Measurements from ENCODE around the gene AKAP11. TPM values are rescaled to one million over a fixed set of nuclear protein-coding genes. Genes with fewer than 3 reads are reported as not detected.
"Not testable (repeated sequence)": the region's sequence is repeated elsewhere in the genome, so short reads cannot be mapped to it uniquely, and the experiment has no call there.

The AKAP11 gene, protein sequence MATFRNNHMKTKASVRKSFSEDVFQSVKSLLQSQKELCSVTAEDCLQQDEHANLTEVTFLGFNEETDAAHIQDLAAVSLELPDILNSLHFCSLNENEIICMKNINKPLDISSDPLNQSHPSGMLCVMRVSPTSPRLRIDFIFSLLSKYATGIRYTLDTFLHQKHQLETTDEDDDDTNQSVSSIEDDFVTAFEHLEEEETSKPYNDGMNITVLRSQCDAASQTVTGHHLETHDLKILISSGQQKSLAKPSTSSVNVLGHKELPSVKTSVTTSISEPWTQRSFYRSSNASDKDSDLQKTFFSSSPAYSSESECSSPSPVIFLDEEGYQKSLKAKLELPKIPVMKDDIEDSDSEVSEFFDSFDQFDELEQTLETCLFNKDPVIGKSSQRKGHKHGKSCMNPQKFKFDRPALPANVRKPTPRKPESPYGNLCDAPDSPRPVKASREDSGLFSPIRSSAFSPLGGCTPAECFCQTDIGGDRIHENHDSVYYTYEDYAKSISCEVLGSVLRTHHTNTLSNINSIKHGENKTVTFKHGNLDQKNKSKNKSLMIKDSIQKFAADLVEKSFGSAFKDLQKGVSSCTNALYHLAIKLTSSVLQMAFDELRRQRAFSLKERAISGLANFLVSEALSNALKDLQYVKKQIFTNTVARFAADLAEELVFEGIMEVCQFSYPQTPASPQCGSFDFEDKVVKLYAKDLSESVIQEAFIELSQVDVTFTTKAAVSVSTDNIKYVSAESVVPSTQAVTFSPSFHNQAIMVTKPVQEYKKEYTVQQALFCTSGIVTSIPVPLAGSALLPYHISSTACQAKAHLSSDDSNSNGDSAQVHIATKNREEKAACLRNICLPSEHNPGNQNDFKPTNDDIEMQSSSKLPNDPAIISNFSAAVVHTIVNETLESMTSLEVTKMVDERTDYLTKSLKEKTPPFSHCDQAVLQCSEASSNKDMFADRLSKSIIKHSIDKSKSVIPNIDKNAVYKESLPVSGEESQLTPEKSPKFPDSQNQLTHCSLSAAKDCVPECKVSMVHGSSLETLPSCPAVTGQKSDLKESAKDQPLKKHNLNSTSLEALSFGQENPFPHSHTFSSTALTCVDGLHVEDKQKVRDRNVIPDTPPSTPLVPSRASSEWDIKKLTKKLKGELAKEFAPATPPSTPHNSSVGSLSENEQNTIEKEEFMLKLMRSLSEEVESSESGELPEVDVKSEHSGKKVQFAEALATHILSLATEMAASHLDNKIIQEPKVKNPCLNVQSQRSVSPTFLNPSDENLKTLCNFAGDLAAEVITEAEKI (N-terminal part only)
- total RNA-seq (59.2 TPM), polyA plus RNA-seq (18.2 TPM)

DNA sequence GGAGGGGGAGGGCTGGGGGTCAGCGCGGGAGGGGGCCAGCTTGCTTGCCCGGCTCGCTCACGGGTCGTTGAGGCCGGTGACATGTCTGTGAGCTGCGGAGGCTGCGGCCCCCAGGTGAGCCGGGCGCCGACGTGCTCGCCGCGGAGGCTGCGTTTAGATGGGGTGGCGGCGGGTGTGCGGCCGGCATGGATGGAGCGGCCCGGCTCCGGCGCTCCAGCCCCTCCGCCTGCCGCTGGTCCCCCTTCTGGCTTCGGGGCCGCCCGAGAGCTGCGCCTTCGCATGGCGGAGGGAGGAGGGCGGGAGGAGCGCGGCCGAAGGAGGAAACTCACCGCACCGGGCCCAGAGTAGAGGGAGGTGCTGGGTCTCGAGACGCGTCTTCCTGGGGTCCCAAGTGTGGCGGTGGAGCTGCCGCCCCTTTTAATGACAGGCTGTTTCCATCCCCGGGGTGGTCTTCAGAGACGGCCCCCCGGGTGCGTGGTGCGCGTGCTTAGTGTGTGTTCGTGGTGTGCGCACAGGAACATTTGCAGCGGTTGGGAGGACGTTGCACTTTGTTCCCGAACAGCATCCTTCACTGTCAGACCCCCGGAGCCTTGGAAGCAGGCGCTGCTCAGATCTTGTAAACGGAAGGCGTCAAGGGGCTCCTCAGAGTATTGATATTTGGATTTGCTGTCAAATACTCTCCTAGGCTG lies at the start of gene AKAP11:
Gene AKAP11, plus strand, starts transcription at position 38 of the 689 bp plus-strand sequence. CDS start 14,197 bp downstream, outside the sequence.
- H3K27ac ChIP-seq (ENCODE audit: low read depth) = peak within 1 kb of the TSS; percentile 83
- H3K4me1 ChIP-seq (ENCODE audit: insufficient read depth) = no peaks in the 10 kb centered on the region
- H3K4me3 ChIP-seq (ENCODE audit: low read depth, low read length) = peak within 1 kb of the TSS; percentile 86
- WGBS = under 1% methylated on average over 59 of the region's 59 CpGs
- H3K36me3 ChIP-seq (ENCODE audit: insufficient read depth) = no peaks in the 10 kb centered on the region
- DNase-seq (ENCODE audit: extremely low spot score) = no peak

DNA sequence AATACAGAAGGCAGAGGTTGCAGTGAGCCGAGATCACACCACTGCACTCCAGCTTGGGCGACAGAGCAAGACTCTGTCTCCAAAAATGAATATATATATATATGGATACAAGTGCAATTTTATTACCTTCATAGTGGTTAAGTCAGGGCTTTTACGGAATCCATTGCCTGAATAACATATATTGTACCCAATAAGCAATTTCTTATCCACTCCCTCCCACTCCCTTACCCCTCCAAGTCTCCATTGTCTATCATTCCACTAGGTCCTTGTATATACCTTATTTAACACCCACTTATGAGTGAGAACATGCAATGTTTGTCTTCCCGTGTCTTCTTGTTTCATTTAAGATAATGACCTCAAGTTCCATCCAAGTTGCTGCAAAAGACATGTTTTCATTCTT lies 48.3 kb upstream of the AKAP11 start:
- no peak overlapping the region for H3K27ac ChIP-seq (ENCODE audit: low read depth)
- H3K36me3 ChIP-seq (ENCODE audit: insufficient read depth) = peaks cover 1% of the 10 kb centered on the region
- no peak overlapping the region for H3K4me3 ChIP-seq (ENCODE audit: low read depth, low read length)
- no peak for DNase-seq (ENCODE audit: extremely low spot score)
- WGBS = 98% methylated on average over 4 of the region's 4 CpGs
- H3K4me1 ChIP-seq (ENCODE audit: insufficient read depth) = no peaks in the 10 kb centered on the region

DNA sequence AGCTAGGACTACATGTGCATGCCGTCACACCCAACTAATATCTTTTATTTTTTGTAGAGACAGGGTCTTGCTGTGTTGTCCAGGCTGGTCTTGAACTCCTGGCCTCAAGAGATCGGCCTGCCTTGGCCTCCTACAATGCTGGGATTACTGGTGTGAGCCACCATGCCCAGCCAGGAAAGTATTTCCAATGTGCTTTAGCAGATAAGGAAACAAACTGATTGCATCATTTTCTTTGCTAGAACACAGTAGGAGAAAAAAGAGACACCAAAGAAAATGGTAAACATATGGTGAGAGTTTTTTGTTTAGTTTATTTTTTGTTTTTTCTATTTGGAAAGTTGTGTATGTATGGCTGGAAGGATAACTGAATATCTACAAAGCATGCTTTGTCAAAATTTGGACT lies 46.9 kb upstream of the AKAP11 start:
- WGBS = 97% methylated on average over 2 of the region's 2 CpGs
- Histone ChIP-seq H3K4me3 (ENCODE audit: low read depth, low read length) (no peak overlapping the region), H3K36me3 (ENCODE audit: insufficient read depth) (peaks cover 3% of the 10 kb centered on the region), H3K4me1 (ENCODE audit: insufficient read depth) (peaks cover 1% of the 10 kb centered on the region), H3K27ac (ENCODE audit: low read depth) (no peak overlapping the region)
- no peak for DNase-seq (ENCODE audit: extremely low spot score)

DNA sequence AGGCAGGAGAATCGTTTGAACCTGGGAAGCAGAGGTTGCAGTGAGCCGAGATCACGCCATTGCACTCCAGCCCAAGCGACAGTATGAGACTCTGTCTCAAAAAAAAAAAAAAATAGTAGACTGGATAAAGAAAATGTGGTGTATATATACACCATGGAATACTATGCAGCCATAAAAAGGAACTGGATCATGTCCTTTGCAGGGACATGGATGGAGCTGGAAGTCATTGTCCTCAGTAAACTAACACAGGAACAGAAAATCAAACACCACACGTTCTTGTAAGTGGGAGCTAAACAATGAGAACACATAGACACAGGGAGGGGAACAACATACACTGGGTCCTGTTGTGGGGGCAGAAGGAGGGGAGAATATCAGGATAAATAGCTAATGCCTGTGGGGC lies 45.2 kb upstream of the AKAP11 start:
- DNase-seq (ENCODE audit: extremely low spot score); H3K36me3 ChIP-seq (ENCODE audit: insufficient read depth); H3K4me1 ChIP-seq (ENCODE audit: insufficient read depth); H3K27ac ChIP-seq (ENCODE audit: low read depth); H3K4me3 ChIP-seq (ENCODE audit: low read depth, low read length): not testable (repeated sequence)
- 97% methylated on average over 5 of the region's 5 CpGs for WGBS

DNA sequence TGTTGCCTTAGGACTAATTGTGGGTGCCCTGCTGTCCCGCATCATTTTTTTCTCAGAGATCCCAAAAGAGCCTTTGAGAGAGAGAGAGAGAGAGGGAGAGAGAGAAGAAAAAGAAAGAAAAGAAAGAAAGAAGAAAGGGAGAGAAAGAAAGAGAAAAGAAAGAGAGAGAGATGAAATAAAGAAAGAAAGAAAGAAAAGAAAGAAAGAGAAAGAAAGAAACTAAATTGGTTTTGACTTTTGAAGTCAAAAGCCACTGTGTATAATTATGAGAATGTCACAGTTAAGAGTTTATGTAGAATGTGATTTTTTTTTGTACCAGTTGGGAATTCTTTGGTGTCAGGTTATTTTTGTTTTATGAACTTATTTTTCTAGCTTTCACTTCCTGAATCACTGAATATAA lies 43.4 kb upstream of the AKAP11 start:
- 92% methylated on average over 1 of the region's 1 CpG for WGBS
- no peak for DNase-seq (ENCODE audit: extremely low spot score)
- no peak overlapping the region for H3K4me3 ChIP-seq (ENCODE audit: low read depth, low read length)
- no peak overlapping the region for H3K27ac ChIP-seq (ENCODE audit: low read depth)
- H3K36me3 ChIP-seq (ENCODE audit: insufficient read depth) = peaks cover 2% of the 10 kb centered on the region
- peaks cover 1% of the 10 kb centered on the region for H3K4me1 ChIP-seq (ENCODE audit: insufficient read depth)

DNA sequence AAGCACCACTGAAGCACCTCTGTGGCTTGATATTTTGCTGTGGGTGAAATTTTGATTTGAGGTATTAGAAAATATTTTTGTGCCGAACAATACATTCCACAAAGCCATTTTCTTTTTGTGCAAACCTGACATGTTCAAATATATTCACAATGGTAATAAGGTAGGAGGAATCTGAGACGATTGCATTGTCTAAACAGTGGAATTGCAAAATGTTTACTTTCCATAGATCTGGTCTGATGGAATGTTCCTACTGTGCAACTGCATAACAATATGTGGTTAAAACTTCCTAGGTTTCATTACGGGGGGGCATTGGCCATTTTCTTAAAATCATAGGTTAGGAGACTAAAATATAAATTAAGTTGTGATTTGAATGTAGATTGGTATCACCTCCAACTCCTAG lies 42.7 kb upstream of the AKAP11 start:
- Histone ChIP-seq H3K36me3 (ENCODE audit: insufficient read depth) (peaks cover 4% of the 10 kb centered on the region), H3K4me3 (ENCODE audit: low read depth, low read length) (no peak overlapping the region), H3K27ac (ENCODE audit: low read depth) (no peak overlapping the region), H3K4me1 (ENCODE audit: insufficient read depth) (peaks cover 1% of the 10 kb centered on the region)
- DNase-seq (ENCODE audit: extremely low spot score) = no peak
- WGBS = 77% methylated on average over 3 of the region's 3 CpGs

DNA sequence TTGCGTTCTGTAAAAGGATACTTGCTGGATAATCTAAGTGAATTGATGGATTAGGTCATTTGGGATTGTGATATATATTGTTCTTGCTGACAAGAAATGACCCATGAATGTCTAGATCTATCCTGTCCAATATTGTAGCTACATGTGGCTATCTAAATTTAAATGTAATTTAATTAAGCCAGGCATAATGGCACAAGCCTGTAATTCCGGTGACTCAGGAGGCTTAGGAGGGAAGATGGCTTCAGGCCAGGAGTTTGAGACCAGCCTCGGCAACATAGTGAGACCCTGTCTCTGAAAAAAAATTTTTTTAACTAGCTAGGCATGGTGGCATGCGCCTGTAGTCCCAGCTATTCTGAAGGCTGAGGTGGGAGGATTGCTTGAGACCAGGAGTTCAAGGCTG lies 39.3 kb upstream of the AKAP11 start:
- 93% methylated on average over 4 of the region's 4 CpGs for WGBS
- H3K4me3 ChIP-seq (ENCODE audit: low read depth, low read length) = no peak overlapping the region
- H3K4me1 ChIP-seq (ENCODE audit: insufficient read depth) = peaks cover 1% of the 10 kb centered on the region
- DNase-seq (ENCODE audit: extremely low spot score) = no peak
- no peak overlapping the region for H3K27ac ChIP-seq (ENCODE audit: low read depth)
- peaks cover 4% of the 10 kb centered on the region for H3K36me3 ChIP-seq (ENCODE audit: insufficient read depth)

DNA sequence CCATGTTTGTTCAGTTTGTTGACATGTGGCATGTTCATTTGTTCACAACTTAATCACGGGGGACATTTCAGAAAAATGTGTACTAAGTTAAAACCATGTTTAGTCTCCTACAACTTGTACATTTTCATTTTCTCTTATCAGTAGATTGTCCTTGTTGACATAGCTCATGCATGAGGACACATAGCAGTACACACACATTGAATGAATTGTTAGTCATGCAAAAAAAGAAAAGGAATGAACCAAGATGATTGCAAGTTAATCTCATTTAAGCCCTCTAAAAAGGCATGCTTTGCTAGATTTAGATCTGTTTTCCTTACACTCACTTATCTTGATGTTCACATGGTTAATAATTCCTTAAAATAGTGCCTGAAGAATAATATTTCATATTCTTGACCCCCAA lies 38.2 kb upstream of the AKAP11 start:
- Histone ChIP-seq H3K4me1 (ENCODE audit: insufficient read depth) (peaks cover 1% of the 10 kb centered on the region), H3K36me3 (ENCODE audit: insufficient read depth) (peaks cover 4% of the 10 kb centered on the region), H3K27ac (ENCODE audit: low read depth) (no peak overlapping the region), H3K4me3 (ENCODE audit: low read depth, low read length) (no peak overlapping the region)
- WGBS = 51% methylated on average over 1 of the region's 1 CpG
- no peak for DNase-seq (ENCODE audit: extremely low spot score)

DNA sequence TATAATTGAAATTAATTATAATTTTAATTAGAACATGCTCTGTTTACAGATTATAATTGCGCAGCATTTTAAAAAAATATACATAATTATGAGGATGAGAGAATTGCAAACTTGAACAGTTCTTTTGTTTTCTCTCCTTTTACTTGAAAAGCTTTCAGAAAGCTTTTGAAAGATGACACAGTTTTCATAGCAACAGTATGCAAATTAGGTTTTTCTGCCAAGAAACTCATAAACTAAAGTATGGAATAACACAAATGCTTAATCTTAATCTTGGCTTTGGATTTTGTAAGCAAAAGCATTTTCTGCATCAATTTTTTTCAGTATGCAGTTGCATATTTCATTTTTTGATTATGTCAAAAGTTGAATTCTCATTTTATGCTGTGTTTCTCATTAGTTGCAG lies 32.8 kb upstream of the AKAP11 start:
- H3K27ac ChIP-seq (ENCODE audit: low read depth) = no peak overlapping the region
- WGBS = 89% methylated on average over 1 of the region's 1 CpG
- H3K4me1 ChIP-seq (ENCODE audit: insufficient read depth) = no peaks in the 10 kb centered on the region
- no peak overlapping the region for H3K4me3 ChIP-seq (ENCODE audit: low read depth, low read length)
- no peak for DNase-seq (ENCODE audit: extremely low spot score)
- H3K36me3 ChIP-seq (ENCODE audit: insufficient read depth) = peaks cover 2% of the 10 kb centered on the region

DNA sequence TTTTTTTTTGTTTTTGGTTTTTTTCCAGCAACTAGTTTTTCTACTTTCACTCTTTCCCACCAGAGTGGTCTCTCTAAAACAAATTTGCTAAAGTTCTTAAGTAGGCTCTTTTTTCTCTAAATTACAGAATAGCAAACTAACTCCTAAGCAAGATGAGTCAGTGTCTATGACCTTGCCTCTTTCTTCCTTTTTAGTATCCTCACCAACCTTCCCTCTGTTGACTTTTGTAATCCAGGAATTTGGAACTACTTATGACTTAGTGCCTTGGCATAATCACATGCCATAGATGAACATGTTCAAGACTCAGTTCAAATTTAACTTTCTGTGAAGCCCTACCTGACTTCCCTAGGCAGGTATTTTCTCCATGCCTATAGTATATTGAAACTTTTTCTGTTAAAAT lies 32.3 kb upstream of the AKAP11 start:
- Histone ChIP-seq H3K36me3 (ENCODE audit: insufficient read depth) (no peaks in the 10 kb centered on the region), H3K4me3 (ENCODE audit: low read depth, low read length) (no peak overlapping the region), H3K4me1 (ENCODE audit: insufficient read depth) (no peaks in the 10 kb centered on the region), H3K27ac (ENCODE audit: low read depth) (no peak overlapping the region)
- DNase-seq (ENCODE audit: extremely low spot score) = no peak

DNA sequence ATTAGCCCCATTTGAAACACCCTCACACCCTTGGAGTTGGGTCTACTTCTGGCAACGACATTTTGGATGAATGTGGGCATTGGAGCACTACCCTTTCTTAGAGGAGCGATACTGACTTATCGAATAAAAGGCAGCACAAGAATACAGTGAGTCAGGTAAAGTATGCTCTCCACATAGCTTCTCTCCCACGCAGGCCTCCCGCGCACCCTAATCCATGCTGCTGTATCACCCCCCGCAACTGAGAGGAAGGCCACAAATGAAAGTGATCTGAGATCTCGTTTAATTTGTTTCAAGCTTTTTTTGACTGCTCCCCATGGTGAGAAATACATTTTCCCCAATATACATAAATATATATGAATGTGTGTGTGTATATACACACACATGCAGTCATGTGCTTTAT lies 25.4 kb upstream of the AKAP11 start:
- Histone ChIP-seq H3K27ac (ENCODE audit: low read depth) (no peak overlapping the region), H3K4me1 (ENCODE audit: insufficient read depth) (no peaks in the 10 kb centered on the region), H3K36me3 (ENCODE audit: insufficient read depth) (no peaks in the 10 kb centered on the region), H3K4me3 (ENCODE audit: low read depth, low read length) (no peak overlapping the region)
- DNase-seq (ENCODE audit: extremely low spot score) = no peak
- WGBS = 94% methylated on average over 8 of the region's 8 CpGs

DNA sequence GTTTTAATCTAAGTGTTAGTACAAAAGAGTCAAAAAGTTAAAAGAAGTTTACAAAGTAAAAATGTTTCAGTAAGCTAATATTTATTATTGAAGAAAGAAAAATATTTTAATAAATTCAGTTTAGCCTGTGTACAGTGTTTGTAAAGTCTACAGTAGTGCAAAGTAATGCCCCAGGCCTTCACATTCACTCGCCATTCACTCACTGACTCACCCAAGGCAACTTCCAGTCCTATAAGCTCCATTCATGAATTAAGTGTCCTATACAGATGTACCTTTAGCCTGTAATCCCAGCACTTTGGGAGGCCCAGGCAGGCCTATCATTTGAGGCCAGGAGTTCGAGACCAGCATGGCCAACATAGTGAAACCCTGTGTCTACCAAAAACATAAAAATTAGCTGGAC lies 24.1 kb upstream of the AKAP11 start:
- no peaks in the 10 kb centered on the region for H3K36me3 ChIP-seq (ENCODE audit: insufficient read depth)
- 95% methylated on average over 2 of the region's 2 CpGs for WGBS
- no peak for DNase-seq (ENCODE audit: extremely low spot score)
- no peak overlapping the region for H3K4me3 ChIP-seq (ENCODE audit: low read depth, low read length)
- no peaks in the 10 kb centered on the region for H3K4me1 ChIP-seq (ENCODE audit: insufficient read depth)
- no peak overlapping the region for H3K27ac ChIP-seq (ENCODE audit: low read depth)

DNA sequence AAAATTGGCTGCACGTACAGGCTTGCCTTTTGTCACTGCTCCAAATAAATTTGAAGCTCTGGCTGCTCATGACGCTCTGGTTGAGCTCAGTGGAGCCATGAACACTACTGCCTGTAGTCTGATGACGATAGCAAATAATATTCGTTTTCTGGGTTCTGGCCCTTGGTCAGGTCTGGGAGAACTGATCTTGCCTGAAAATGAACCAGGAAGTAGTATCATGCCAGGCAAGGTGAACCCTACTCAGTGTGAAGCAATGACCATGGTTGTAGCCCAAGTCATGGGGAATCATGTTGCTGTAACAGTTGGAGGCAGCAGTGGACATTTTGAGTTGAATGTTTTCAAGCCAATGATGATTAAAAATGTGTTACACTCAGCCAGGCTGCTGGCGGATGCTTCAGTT lies 16.1 kb upstream of the AKAP11 start:
- no peak overlapping the region for H3K4me3 ChIP-seq (ENCODE audit: low read depth, low read length)
- 54% methylated on average over 5 of the region's 5 CpGs for WGBS
- H3K27ac ChIP-seq (ENCODE audit: low read depth) = no peak overlapping the region
- no peaks in the 10 kb centered on the region for H3K4me1 ChIP-seq (ENCODE audit: insufficient read depth)
- no peak for DNase-seq (ENCODE audit: extremely low spot score)
- no peaks in the 10 kb centered on the region for H3K36me3 ChIP-seq (ENCODE audit: insufficient read depth)
